Fibroblast of skin of left quadriceps (primary cell): ENCODE results near the gene SLIT2.

Experiments used
- DNase-seq, 2 experiments: peaks; one replicate each; pipeline ENCODE4 v3.0.0-alpha.2; 2013; ENCODE audit warnings: low read depth in 2 of 2

SLIT2 gene, protein sequence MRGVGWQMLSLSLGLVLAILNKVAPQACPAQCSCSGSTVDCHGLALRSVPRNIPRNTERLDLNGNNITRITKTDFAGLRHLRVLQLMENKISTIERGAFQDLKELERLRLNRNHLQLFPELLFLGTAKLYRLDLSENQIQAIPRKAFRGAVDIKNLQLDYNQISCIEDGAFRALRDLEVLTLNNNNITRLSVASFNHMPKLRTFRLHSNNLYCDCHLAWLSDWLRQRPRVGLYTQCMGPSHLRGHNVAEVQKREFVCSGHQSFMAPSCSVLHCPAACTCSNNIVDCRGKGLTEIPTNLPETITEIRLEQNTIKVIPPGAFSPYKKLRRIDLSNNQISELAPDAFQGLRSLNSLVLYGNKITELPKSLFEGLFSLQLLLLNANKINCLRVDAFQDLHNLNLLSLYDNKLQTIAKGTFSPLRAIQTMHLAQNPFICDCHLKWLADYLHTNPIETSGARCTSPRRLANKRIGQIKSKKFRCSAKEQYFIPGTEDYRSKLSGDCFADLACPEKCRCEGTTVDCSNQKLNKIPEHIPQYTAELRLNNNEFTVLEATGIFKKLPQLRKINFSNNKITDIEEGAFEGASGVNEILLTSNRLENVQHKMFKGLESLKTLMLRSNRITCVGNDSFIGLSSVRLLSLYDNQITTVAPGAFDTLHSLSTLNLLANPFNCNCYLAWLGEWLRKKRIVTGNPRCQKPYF (N-terminal part only)

DNA sequence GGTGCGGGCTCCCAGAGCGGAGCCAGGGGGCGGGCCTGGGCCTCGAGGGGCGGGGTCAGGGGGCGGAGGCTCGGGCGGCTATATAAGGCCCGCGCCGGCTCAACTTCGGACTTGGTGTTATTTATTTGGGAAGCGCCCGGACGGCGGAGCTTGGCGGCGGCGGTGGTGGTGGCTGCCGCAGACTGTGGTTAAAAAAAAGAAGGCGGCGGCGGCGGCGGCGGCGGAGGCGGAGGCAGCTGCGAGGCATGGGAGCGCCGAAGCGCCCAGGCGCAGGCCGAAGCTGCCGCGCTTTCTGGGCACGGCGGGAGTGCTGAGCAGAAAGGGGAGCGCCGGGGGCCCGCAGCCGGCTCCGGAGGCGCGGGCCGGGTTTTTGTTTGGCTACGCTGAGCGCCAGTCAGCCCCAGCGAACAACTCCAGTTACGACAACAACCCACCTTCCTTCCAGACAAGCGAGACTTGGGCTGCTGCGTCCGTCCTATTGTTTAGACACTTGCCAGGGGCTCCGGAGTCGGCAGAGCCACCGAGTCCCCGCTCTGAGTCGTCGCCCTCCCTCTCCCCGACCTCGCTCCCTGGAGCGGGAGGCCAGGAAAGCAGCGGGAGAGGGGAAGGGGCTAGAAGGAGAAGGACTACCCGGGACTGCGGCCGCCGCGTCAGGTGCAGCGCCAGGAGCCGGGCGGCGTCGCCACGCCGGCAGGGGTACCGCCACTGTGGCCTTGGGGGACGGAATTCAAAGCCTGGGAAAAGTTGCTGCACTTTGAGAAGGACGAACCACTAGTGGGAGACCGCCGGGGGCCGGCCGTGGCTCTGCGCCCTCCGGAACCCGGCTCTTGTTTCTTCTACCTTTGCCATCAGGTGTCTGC is at the start of gene SLIT2:
SLIT2 (plus strand) TSS at position 110 of the 860 bp plus-strand sequence. CDS start 1,911 bp downstream, outside the sequence.
- DNase-seq, result peak; percentile 81 to 82

DNA sequence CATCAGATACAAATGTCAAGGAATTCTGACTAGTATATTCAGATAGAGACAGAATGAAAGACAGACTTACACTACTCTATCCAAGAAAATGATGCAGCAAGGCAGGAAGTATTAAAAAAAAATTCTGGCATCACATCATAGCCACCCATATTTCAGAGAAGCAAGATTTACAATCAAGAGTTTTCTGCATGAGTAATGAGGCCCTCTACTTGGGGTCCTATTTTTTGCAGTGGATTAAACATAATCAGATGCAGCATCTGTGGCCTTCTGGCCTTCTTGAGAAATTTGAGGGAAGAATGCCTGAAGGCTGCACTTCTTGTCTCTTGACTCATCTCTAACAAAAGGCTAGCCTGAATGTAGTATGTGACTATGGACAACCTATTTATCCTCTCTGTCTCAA is 48.2 kb upstream of the SLIT2 start:
- peak; percentile 98 for DNase-seq

DNA sequence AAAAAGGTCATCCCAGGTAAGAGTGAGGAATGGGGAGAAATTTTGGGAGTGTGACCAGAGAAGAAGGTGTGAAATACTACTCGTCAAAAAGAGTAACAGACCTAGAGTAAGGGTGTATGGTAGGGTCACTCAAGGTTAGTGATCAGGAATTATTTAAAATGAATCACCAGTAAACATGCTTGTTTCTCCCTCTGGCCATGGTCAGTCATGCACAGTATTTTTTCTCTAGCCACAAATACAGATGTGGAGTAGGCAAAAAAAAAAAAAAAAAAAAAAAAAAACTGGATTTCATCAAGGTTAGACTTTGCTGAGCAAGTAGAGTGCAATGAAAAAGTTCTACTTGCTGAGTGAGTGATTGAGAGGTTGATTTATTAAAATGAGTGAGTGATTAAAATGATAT is 34.2 kb upstream of the SLIT2 start:
- DNase-seq, result no peak

DNA sequence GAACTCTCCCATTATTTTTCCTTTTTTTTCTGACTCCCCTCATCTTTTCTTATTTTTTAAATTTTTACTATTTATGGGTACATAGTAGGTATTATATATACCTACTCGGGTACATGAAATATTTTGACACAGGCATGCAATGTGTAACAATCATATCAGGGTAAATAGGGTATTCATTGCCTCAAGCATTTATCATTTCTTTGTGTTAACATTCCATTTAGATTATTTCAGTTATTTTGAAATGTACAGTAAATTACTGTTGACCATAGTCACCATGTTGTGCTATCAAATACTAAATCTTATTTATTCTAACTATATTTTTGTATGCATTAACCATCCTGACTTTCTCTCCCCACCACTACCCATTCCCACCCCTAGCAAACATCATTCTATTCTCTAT is 33.8 kb upstream of the SLIT2 start:
- no peak for DNase-seq

DNA sequence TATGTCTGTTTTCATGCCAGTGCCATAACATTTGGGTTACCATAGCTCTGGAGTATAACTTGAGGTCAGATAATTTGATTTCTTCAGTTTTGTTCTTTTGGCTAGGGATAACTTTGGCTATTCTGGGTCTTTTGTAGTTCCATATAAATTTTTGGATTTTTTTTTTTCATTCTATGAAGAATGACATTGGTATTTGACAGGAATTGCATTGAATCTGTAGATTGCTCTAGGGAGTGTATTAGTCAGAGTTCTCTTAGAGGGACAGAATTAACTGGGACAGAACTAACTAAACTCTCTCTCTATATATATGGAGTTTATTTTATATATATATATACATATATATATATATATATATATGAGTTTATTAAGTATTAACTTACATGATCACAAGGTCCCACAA is 32.2 kb upstream of the SLIT2 start:
- no peak for DNase-seq

DNA sequence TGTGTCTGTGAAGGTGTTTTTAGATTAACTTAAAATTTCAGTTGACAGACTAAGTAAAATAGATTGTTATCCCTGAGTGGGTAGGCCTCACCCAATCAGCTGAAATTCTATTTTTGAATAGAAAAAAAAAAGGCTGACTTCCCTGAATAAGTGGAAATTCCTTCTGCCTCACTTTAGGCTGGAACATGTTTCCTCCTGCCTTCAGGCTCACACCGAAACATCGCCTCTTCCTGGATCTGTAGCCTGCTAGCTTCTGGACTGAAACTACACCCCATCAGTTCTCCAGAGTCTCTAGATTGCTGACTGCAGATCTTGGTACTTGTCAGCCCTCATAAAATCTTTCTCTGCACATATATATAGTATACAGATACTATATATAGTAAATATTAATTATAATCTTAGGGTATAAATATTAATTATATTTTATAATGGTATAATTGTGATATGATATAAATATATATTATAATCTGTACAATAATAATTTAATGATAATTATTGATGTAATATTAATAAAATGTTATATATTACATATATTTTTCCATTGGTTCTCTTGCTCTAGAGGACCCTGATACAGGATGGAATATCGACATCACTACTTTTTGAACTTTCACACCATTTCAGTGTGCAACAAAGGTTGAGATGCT is 13.7 kb upstream of the SLIT2 start:
- no peak for DNase-seq

DNA sequence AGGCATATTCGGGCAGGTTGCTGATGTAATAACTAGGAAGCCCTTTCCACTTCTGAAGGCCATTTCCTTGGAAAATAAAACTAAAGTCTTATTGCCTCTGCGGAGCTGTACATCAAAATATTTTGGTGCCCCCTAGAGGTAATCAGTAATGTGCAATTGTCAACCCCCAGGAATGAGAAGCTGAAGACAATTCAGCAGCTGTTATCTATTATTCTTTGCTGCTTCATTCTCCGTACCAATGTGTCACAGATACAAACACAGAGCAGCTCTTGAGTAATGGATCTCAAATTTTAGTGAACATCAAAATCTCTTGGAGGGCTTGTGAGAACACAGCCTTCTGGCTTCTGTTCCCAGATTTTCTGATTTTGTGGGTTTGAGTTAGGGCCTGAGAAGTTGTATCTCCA is 3.5 kb upstream of the SLIT2 start:
- peak; percentile 92 to 93 for DNase-seq

DNA sequence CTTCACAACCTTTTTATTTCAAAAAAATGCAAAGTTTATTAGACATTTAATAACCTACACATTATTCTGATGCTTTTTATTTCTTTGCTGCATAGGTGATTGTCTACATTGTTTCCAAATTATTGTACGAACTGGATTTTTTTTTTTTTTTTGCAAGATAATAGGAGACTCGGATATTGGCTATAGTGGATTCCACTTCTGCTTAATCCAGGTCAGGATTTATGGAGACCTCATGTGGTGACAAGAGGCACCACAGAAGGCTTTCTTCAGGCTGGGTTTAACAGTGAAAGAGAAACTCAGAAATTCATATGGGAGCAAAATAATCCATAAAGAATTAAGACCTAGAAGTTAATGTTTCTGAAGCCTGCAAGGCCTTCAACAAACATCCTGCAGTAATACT is 2.4 kb upstream of the SLIT2 start:
- DNase-seq, result no peak

DNA sequence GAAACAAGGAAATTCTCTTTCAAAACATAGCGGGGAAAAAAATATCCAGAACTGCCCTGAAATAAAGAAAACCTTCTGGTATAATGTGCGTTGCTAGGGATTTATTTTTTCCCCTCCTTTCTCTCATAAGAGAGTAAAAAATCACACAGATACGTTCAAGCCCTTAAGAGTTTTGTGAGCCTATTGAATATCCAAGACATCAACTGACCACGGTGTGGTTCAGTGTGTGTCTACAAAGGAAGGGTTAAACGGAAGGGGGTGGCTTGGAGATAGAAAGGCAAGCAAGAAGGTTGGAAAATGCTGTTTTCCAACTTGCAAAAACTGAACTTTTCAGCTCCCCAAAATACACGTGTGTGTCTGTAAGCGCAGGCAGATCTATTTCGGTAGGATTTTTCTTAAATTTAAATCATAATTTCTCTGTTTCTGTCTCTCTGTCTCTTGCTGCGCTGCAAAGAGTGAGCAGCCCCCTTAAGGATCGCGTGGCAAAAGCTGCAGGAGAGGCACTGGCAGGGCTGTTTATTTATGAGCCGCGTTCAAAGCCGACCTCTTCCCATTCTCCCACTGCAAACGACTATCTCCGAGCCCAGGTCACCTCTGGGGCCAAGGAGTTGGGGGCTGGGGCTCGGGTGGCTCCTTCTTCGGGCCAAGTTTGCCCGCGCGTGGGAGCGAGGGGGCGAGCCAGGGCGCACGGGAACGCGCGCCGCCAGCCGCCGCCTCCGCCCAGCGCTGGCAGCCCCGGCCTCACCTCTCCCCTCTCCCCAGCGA is 492 bp upstream of the SLIT2 start:
- no peak for DNase-seq

DNA sequence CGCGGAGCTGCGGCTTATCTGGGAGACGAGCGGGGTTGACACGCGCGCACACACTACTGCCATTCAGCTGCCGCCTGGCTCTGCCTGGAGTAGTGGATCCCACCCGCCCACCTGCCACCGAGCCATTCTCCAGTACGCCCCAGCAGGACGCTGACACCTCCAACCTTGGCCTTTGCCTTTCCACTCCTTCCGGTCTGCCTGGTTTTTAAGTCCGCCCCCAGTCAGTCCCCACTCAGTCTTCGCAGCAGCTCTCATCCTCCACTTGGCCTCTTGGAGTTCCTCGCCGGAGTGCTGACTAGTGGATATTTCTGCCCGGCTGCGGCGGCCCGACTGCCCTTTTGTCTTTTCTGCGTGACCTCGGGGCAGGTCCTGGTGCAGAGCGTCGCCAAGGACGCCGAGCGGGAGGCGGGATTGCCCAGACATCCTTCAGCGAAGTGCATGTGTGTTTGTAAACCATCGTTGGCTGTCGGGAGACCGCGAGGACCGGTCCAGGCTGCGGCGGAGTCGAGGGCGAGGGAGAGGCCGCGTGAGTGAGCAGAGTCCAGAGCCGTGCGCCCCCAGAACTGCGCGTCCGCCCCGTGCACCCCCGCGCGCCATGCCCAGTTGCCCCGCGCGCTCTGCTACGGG is 1.1 kb downstream of the SLIT2 start:
- DNase-seq, result no peak

DNA sequence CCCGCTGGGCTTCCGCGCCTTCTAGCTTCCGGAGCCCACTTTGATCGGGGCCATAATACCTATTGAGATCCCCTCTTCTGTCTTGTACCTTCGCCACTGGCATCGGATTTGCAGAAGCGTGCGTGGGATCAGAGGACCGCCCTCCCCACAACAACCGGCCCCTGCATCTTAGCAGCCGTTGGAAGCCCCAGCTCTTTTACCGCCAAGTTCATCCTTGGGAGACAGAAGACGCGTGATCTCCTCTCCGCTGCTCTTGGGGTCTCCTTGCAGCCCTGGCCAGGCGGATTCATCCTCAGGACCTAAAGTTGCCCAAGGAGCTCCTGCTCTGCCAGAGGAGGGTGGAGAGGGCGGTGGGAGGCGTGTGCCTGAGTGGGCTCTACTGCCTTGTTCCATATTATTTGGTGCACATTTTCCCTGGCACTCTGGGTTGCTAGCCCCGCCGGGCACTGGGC is 1.6 kb downstream of the SLIT2 start:
- DNase-seq, result no peak

DNA sequence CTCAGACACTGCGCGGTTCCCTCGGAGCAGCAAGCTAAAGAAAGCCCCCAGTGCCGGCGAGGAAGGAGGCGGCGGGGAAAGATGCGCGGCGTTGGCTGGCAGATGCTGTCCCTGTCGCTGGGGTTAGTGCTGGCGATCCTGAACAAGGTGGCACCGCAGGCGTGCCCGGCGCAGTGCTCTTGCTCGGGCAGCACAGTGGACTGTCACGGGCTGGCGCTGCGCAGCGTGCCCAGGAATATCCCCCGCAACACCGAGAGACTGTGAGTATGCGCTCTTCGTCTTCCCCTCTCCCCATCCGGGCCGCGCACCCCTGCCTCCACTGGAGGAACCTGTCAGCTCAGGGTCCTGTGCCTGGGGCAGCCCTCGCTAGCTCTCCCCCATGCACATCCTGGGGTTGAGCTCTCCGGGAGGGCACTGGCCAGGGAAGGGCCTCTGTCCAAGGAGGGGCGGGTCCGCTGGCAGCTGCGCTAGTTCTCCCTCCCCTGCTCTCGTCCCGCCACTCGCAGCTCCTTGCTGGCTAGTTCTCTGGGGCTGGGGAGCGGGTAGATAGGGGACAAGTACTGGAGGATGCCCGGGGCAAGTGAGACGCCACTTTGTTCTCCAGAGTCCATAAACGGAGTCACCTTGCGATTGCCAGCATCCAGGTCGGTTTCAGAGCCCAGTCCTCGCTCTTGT is 2.2 kb downstream of the SLIT2 start:
- no peak for DNase-seq

DNA sequence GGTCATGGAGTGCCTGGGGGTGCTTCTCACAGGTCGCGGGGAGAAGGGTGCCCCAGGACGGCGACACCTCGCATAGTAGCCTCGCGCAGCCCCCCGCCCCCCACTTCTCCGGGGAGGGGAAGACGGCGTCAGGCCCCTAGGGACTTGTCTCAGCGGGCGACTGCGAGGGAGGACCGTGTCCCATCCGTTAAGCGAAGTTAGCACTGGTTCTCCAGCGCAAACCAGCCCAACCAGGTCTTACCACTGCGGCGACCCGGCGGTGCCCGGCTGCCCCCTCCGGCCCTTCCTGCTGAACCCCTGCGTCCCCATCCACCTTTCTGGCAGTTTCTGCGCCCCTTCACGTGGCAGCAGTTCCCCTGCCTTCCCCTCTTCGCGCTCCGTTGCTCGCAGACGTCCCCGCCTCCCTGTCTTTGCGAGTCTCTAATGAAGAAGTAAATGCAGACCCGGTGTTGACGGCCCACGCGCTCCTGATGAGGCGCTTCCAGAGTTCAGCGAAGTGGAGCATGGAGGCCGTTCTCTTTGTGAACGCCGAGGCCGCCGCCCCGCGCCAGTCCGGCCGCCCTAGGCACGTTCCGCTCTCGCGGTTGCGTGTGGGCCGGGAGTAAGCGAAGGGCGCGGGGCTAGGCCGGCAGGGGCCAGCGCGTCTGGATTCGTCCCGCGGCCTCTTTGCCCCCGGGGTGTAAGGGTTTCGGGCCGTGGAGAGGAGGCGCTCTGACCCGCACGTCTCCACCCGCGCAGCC is 3.0 kb downstream of the SLIT2 start:
- DNase-seq, result no peak

DNA sequence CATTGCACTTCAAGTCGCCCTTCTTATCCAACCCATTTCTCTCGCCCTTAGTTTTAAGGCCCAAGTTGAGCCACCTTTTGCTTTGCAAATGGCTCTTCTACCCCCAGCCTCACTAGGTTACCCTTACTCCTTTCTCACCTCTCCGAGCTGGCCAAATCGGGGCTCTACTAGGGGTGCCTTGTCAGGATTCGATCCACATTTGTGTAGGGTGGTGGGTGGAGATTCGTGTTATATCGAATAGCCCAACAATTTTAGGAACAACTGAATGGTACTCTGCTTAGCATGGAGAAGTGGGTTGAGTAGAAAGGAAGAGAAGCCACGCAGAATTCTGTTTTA is 3.5 kb downstream of the SLIT2 start:
- DNase-seq, result no peak

DNA sequence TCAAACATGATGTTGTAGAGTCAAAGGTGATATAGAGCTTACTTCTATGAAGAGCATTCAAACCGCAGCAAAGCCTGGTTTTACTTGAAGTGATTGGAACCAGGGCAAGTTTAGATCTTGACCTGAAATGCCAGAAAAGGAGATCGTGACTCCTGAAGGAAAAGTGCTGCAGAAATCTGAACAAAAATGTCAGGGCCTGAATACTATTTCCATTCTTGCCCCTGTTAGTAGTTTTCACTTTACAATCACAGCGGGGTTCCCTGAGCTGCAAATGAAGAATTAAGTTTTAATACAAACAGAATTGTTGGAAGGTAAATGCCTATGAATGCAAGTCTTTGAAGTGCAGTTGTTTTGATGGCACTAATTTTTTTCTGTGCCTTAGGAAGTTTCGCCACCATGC is 4.1 kb downstream of the SLIT2 start:
- no peak for DNase-seq

DNA sequence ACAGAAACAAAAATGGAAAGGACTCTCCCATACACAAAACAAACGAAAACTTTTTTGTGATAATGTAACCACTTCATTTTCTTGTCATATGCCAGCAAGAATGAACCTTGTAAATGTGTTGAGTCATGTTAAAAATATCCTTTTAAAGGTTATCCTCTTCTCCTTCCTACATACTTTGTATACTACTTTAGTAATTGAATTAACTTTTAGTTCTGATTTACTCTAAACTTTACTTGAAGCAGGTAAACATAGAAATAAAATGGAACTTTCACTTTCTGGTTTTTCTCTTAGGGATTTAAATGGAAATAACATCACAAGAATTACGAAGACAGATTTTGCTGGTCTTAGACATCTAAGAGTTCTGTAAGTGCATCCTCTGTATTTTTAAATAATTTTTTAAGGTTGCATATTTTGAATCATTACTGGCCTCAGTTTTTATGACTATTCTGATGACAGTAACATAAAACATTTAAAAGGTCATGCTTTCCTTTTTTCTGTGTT is 4.7 kb downstream of the SLIT2 start:
- DNase-seq, result no peak

DNA sequence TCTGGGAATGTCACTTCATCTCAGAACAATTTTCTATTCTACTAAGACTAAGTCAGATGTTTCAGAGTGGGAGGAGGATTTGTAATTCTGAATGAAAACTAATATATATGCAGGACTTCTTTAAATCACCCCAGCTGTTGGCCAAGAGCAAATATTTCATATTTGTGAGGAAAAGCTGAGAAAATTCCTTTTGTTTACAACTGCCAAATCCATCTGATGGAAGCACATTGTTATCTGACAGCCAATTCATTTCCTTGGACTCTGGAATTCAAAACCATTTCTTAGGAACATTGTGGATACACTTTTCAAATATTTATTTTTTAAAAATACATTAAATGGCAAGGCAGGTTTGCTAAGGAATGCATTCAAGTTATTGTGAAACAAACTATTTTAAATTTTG is 8.0 kb downstream of the SLIT2 start:
- DNase-seq, result peak in 1 of 2 experiments; percentile 35

DNA sequence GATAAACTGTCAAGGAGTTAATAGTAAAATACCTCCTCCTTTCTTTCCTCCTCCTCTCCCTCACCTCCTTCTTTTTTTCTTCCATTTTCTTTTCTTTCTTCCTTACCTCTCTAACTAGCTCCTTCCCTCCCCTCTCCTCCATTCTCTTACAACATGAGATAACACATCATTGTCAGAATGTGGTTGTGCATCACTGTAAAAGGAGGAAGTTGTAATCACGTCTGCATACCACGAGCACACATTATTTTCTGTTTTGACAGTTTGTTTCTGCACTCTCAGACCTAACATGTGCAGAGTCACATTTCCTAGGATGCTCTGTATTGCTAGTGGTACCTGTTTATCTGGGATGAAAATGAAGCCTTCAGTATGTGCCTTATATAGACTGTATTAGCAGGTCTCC is 9.1 kb downstream of the SLIT2 start:
- no peak for DNase-seq

DNA sequence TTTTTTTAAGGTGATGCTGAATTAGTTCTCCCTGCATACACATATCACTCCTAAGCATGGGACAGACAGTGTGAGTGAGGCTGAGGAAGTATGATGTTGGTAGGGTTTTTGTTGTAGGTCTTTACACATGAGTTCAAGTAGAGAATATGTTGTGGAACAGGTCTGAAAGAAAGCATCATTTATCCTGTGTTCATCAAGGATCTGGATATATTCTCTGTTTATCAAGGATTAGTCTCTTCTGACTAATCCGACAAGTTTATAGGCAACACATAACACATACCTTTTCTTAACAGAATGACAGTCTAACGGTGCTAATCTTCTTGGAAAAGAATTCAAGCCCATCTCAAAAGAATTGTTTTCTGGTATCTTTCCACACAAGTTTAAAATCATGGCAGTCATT is 10.5 kb downstream of the SLIT2 start:
- no peak for DNase-seq
